Measurements from ENCODE around the gene GAB1.

GRCh38 chr4:143346206-143346605, 9.5 kb downstream of the GAB1 start:
- no peak for TF ChIP-seq CTCF (IDR thresholded peaks at IDR 0.05; ENCODE audit: low read depth, low read length, missing input control)
- no peak for TF ChIP-seq RXRA (IDR thresholded peaks at IDR 0.05)
- TF ChIP-seq ATF3 (IDR thresholded peaks at IDR 0.05), result no peak
- TF ChIP-seq, protein P1, sequence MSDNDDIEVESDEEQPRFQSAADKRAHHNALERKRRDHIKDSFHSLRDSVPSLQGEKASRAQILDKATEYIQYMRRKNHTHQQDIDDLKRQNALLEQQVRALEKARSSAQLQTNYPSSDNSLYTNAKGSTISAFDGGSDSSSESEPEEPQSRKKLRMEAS (IDR thresholded peaks at IDR 0.05), result no peak
- TF ChIP-seq TAF1 (conservative IDR thresholded peaks at IDR 0.05), result no peak
- no peak for TF ChIP-seq YY1 (IDR thresholded peaks at IDR 0.05)
- no peak for TF ChIP-seq ZBTB33 (IDR thresholded peaks at IDR 0.05)
- no peak for TF ChIP-seq REST (IDR thresholded peaks at IDR 0.05)
- TF ChIP-seq RAD21 (IDR thresholded peaks at IDR 0.05), result no peak
- no peak for TF ChIP-seq SP1 (IDR thresholded peaks at IDR 0.05)
- TF ChIP-seq EGR1 (IDR thresholded peaks at IDR 0.05; ENCODE audit: low read depth in 2 of 2), result no peak
- no peak for TF ChIP-seq HNF4A (conservative IDR thresholded peaks at IDR 0.05)

Measured in liver (tissue), 3 donors.